ENCODE data around the gene NDUFAF5.
"Not testable (repeated sequence)": the region's sequence is repeated elsewhere in the genome, so short reads cannot be mapped to it uniquely, and the experiment has no call there.

Gene NDUFAF5

DNA sequence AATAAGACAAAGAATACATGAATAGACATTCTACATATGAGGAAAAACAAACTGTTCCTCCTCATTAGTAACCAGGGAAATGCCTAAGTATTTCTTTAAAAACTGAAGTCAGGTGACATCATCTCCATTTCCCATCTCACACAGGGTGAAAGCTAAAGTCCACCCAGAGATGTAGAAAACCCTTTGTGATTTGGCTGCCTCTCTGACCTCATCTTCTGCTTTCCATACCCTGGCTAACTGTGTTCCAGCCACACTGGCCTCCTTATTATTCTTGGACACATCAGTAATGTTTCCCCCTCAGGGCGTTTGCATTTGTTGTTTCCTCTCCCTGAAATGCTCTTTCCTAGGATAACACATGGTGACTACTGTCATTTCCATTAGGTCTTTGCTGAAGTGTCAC lies 40.5 kb upstream of the NDUFAF5 start:
- no peak overlapping the region for H3K4me3 ChIP-seq (ENCODE audit: low read length)
- peak; percentile 12 for DNase-seq (ENCODE audit: low read depth)
- TF ChIP-seq, protein P1, sequence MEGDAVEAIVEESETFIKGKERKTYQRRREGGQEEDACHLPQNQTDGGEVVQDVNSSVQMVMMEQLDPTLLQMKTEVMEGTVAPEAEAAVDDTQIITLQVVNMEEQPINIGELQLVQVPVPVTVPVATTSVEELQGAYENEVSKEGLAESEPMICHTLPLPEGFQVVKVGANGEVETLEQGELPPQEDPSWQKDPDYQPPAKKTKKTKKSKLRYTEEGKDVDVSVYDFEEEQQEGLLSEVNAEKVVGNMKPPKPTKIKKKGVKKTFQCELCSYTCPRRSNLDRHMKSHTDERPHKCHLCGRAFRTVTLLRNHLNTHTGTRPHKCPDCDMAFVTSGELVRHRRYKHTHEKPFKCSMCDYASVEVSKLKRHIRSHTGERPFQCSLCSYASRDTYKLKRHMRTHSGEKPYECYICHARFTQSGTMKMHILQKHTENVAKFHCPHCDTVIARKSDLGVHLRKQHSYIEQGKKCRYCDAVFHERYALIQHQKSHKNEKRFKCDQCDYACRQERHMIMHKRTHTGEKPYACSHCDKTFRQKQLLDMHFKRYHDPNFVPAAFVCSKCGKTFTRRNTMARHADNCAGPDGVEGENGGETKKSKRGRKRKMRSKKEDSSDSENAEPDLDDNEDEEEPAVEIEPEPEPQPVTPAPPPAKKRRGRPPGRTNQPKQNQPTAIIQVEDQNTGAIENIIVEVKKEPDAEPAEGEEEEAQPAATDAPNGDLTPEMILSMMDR (IDR thresholded peaks at IDR 0.05; ENCODE audit: insufficient read depth, low read depth, low read length, missing control alignments), result no peak

DNA sequence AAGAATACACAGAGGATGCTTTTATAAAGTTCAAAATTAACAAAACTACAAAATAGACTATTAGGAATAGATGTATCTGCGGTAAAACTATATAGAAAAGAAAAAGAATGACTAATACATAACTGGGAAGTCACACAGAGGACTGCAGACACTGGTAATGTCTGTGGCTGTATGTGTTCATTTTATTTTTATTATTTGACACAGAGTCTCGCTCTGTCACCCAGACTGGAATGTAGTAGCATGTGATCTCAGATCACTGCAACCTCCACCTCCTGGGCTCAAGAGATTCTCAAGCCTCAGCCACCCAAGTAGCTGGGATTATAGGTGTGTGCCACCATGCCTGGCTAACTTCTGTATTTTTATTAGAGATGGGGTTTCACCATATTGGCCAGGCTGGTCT lies 39.0 kb upstream of the NDUFAF5 start:
- no peak for DNase-seq (ENCODE audit: low read depth)

DNA sequence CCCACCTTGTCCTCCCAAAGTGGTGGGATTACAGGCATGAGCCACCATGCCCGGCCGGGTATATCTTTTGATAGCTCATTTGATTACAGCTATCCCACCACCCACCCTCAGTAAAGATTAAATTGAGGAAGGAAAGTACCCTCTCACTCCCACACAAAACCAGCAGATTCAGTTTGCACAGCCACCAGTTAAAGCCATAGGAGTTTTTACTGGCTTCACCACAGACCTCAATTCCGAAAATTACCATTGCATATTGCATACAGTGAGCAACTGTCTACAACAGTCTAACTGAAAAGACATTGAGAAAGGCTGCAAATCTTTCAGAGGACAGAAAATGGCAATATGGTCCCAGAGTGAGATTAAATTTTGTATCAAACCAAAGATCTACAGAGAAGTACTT lies 35.0 kb upstream of the NDUFAF5 start:
- H3K4me3 ChIP-seq (ENCODE audit: low read length), result no peak overlapping the region
- TF ChIP-seq, protein P1 (IDR thresholded peaks at IDR 0.05; ENCODE audit: insufficient read depth, low read depth, low read length, missing control alignments), result no peak
- no peak for DNase-seq (ENCODE audit: low read depth)

More for the DNA sequence above, 39.0 kb upstream of the NDUFAF5 start:
- TF ChIP-seq, protein P1 (IDR thresholded peaks at IDR 0.05; ENCODE audit: insufficient read depth, low read depth, low read length, missing control alignments), result no peak
- H3K4me3 ChIP-seq (ENCODE audit: low read length), result no peak overlapping the region

DNA sequence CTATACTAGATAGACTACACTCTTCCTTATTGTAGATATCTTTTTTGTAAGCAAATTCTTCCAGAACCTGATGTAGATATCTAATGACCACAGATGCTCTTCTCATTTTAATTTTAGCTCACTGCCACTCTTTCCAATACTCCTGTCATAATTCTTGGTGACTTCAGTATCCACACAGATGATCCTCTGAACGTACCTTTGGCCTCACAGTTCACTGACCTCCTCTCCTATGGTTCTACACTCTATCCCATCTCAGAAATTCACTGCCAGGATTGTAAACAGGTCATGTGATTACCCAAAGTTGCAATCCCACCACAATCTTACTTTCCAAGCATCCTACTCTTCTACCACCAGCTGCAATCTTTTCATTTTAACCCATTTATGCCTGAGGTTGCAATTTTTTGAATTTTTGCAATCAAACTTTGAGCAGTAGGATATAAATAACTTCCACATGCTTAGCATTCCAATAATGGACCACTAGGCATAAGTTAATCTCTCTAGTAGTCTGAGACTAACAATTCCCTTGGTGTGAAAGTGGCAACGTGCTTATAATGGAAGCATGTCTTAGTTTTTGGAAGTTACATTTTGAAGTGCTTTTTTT lies 31.3 kb upstream of the NDUFAF5 start:
- TF ChIP-seq, protein P1 (IDR thresholded peaks at IDR 0.05; ENCODE audit: insufficient read depth, low read depth, low read length, missing control alignments), result no peak
- DNase-seq (ENCODE audit: low read depth), result no peak
- no peak overlapping the region for H3K4me3 ChIP-seq (ENCODE audit: low read length)

DNA sequence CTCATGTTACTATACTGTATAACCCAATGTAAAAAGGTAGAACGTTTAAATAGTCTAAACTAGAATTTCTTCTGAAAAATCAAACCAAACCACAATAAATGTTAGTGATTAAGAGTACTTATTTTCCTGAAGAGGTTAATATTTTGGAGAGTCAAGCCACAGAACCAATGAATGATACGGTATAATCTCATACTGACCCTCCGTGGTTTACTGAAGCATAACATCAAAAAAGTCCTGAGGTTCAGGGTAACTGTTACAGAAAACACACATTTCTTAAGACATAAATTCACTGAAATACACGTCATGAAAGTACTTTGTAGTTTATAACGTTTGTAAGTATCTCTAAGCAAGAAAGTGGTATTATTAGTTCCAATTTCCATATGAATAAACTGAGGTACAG lies 29.0 kb upstream of the NDUFAF5 start:
- H3K4me3 ChIP-seq (ENCODE audit: low read length), result no peak overlapping the region

DNA sequence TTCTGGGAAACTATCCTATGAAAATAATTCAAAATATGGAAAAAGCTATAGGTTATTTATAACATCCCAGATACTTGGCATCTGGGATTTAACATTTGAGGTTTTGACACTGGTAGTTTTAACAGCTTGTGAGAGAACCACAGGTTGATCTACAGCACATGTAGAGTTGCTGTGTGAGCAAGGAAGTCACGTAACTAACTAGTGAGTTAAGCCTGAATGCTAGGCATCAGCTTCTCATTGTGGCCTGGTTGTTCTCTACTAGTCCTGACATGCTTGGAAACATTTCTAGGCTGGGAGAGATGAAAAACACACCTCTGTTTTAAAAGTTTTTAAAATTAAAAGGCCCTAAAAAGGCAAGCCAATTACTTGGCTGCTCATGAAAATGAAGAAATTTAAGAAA lies 28.3 kb upstream of the NDUFAF5 start:
- TF ChIP-seq, protein P1 (IDR thresholded peaks at IDR 0.05; ENCODE audit: insufficient read depth, low read depth, low read length, missing control alignments), result no peak
- DNase-seq (ENCODE audit: low read depth), result peak; percentile 73

More for the DNA sequence above, 29.0 kb upstream of the NDUFAF5 start:
- no peak for DNase-seq (ENCODE audit: low read depth)
- TF ChIP-seq, protein P1 (IDR thresholded peaks at IDR 0.05; ENCODE audit: insufficient read depth, low read depth, low read length, missing control alignments), result no peak

DNA sequence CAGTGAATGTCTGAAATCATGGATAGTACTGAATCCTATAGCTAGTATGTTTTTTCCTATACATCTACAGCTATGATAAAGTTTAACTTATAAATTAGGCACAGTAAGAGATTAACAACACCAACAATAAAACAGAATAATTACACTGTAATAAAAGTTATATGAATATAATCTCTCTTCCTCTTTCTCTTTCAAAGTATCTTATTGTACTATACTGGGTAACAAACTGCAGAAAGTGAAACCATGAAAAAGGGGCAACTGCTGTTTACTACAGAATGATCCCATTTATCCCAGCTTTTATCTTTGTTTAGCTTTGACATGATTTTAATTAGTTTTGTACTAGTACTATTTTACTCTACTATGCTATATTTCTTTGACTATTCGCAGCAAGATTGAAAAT lies 25.9 kb upstream of the NDUFAF5 start:
- TF ChIP-seq, protein P1 (IDR thresholded peaks at IDR 0.05; ENCODE audit: insufficient read depth, low read depth, low read length, missing control alignments), result no peak
- H3K4me3 ChIP-seq (ENCODE audit: low read length), result no peak overlapping the region
- DNase-seq (ENCODE audit: low read depth), result no peak

More for the DNA sequence above, 28.3 kb upstream of the NDUFAF5 start:
- no peak overlapping the region for H3K4me3 ChIP-seq (ENCODE audit: low read length)

DNA sequence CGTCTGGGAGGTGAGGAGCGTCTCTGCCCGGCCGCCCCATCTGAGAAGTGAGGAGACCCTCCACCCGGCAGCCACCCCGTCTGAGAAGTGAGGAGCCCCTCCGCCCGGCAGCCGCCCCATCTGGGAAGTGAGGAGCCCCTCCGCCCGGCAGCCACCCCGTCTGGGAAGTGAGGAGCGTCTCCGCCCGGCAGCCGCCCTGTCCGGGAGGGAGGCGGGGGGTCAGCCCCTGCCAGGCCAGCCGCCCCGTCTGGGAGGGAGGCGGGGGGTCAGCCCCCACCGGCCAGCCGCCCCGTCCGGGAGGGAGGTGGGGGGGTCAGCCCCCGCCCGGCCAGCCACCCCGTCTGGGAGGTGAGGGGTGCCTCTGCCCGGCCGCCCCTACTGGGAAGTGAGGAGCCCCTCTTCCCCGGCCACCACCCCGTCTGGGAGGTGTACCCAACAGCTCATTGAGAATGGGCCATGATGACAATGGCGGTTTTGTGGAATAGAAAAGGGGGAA lies 24.3 kb upstream of the NDUFAF5 start:
- H3K4me3 ChIP-seq (ENCODE audit: low read length); DNase-seq (ENCODE audit: low read depth): not testable (repeated sequence)
